K562 (cell line): Measurements from ENCODE around the gene WSCD2. TPM values are rescaled to one million over a fixed set of nuclear protein-coding genes. Genes with fewer than 3 reads are reported as not detected.

ENCODE experiments used
- ARID1B ChIP-seq: fragments of 450-650 bp; IDR thresholded peaks from 2 replicates; pipeline ENCODE4 v1.6.1; 2016; ENCODE audit warnings: antibody characterized with exemption, mild to moderate bottlenecking, inconsistent platforms
- ASH1L ChIP-seq: fragments of 450-650 bp; IDR thresholded peaks from 2 replicates; pipeline ENCODE4 v1.6.1; 2018; ENCODE audit warnings: borderline replicate concordance, mild to moderate bottlenecking, low read depth; ENCODE audit not compliant: partially characterized antibody
- CBX2 ChIP-seq: fragments of 200-600 bp; sonication (generic); IDR thresholded peaks from one replicate; pipeline ENCODE4 v1.6.1; 2012; ENCODE audit warnings: mild to moderate bottlenecking, low read length, inconsistent platforms; ENCODE audit not compliant: insufficient read depth, poor library complexity, severe bottlenecking
- GTF2A2 ChIP-seq: IDR thresholded peaks from 2 replicates; pipeline ENCODE4 v1.6.1; 2016; ENCODE audit warnings: mild to moderate bottlenecking, missing genetic modification characterization, missing compliant biosample characterization
- HMGN3 ChIP-seq: IDR thresholded peaks from 2 replicates; pipeline ENCODE4 v1.6.1; 2011; ENCODE audit warnings: borderline replicate concordance, low read depth, mild to moderate bottlenecking, mixed read lengths, low read length; ENCODE audit not compliant: insufficient read length; ENCODE audit errors: extremely low read depth
- NR2C1 ChIP-seq, 2 experiments: fragments of 450-650 bp; IDR thresholded peaks; 2 replicates each; pipeline ENCODE4 v1.6.1; 2017; ENCODE audit warnings: mild to moderate bottlenecking in 2 of 2, antibody characterized with exemption in 1 of 2, inconsistent platforms in 1 of 2, missing compliant biosample characterization in 1 of 2, missing genetic modification characterization in 1 of 2
- NR2C2 ChIP-seq, 2 experiments: fragments of 200-800 bp in 1 of 2; sonication (Bioruptor generic) in 1 of 2; sonication (generic) in 1 of 2; formaldehyde crosslinking in 1 of 2; IDR thresholded peaks; 2 replicates each; pipeline versions ENCODE4 v1.6.1 to v1.8.0; 2016 to 2022; ENCODE audit warnings: mild to moderate bottlenecking in 1 of 2, missing compliant biosample characterization in 1 of 2, missing genetic modification characterization in 1 of 2, missing genetic modification reagents in 1 of 2
- POLR2G ChIP-seq: fragments of 200-400 bp; formaldehyde crosslinking; IDR thresholded peaks from 2 replicates; pipeline ENCODE4 v1.6.1; 2017; ENCODE audit warnings: low read depth, mild to moderate bottlenecking, antibody characterized with exemption, low read length, moderate library complexity
- TCF3 ChIP-seq: sonication (generic); formaldehyde crosslinking; IDR thresholded peaks from 2 replicates; pipeline ENCODE4 v1.4.0; 2020; ENCODE audit warnings: mild to moderate bottlenecking, missing genetic modification reagents
- ZNF830 ChIP-seq: fragments of 250-450 bp; sonication (Bioruptor Pico); IDR thresholded peaks from 2 replicates; pipeline ENCODE4 v1.5.0; 2021; ENCODE audit warnings: mild to moderate bottlenecking
- polyA plus RNA-seq, 8 experiments: library from polyadenylated mRNA; depleted of rRNA in 4 of 8; stranded (reverse) in 5 of 8; unstranded in 3 of 8; fragments of >200 nt; fragmentation: Nextera tagmentation in 2 of 8; fragmentation: Illumina TruSeq in 1 of 8; extraction: Ambion mirVana in 2 of 8; extraction: Trizol in 1 of 8; gene quantifications; 2 replicates each; pipeline versions ENCODE4 v1.2.1 to v1.2.3, GENCODE V29; 2011 to 2014; ENCODE audit warnings: inconsistent platforms in 1 of 8, missing spikeins in 1 of 8
- total RNA-seq, 7 experiments: library from RNA; depleted of rRNA in 6 of 7; stranded (reverse); fragments of >200 nt in 6 of 7; fragmentation: Illumina TruSeq in 2 of 7; extraction: Trizol in 2 of 7; gene quantifications; 2 replicates each; pipeline versions ENCODE4 v1.2.1 to v1.2.3, GENCODE V29; 2011 to 2021; ENCODE audit warnings: low replicate concordance in 1 of 7
- TF ChIP-seq, protein P1 (sequence below), 2 experiments: fragments of 250-450 bp in 1 of 2; fragments of 450-650 bp in 1 of 2; sonication (Bioruptor Pico) in 1 of 2; IDR thresholded peaks; 2 replicates each; pipeline versions ENCODE4 v1.6.1 to v1.8.0; 2016 to 2021; ENCODE audit warnings: mild to moderate bottlenecking in 2 of 2, moderate library complexity in 2 of 2, missing compliant biosample characterization in 1 of 2, missing genetic modification characterization in 1 of 2
- TF ChIP-seq, protein P2 (sequence below): fragments of 450-650 bp; IDR thresholded peaks from 2 replicates; pipeline ENCODE4 v1.6.1; 2016
- TF ChIP-seq, protein P3 (sequence below), 2 experiments: fragments of 450-650 bp in 1 of 2; sonication (generic) in 1 of 2; formaldehyde crosslinking; conservative IDR thresholded peaks; 2 replicates each; pipeline versions ENCODE4 v1.4.0 to v1.8.1; 2020 to 2022; ENCODE audit warnings: mild to moderate bottlenecking in 1 of 2, missing genetic modification reagents in 1 of 2
- TF ChIP-seq, protein P4 (sequence below): fragments of 450-650 bp; IDR thresholded peaks from 2 replicates; pipeline ENCODE4 v1.6.1; 2016; ENCODE audit warnings: antibody characterized with exemption
- TF ChIP-seq, protein P5 (sequence below): fragments of 250-450 bp; sonication (Bioruptor Pico); IDR thresholded peaks from 2 replicates; pipeline ENCODE4 v1.5.0; 2022; ENCODE audit warnings: mild to moderate bottlenecking

WSCD2 gene
- total and polyA plus RNA-seq, 9 of the 15 experiments (the other 6 are each of a cell fraction or from before 2014, with no cell fraction given): 0.72 to 14.1 (median 4.0) TPM

DNA sequence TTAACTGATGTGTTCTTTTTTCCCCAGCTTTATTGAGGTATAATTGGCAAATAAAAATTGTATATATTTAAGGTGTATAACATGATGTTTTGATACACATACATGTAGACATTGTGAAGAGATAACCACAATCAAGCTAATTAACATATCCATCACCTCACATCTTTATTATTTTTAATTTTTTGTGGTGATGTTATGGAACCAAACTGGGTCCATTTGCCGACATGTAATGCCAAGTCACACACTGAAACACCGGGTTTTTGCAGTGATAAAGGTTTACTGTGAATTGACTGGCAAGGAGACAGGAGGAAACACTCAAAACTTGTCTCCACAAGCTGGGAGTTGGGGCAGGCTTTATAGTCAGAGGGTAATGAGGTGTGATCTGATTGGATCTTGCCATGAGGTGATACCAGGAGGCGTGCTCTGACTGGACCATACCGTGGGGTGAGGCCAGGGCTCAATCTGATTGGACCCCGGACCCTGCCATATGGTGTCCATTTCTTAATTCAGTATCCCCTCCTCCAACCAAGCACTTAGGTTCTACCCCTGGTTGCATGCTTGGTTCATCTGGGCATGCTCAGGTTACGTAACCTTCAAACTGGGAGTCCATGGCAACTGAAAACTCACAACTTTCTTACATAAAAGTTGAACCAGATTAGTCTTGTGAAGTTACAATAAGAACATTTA is 11.8 kb upstream of the WSCD2 start (continued):
- TF ChIP-seq HMGN3: no peak
- no peak for TF ChIP-seq TCF3 (CRISPR knock-in tag)
- no peak for TF ChIP-seq ZNF830 (CRISPR knock-in tag)
- TF ChIP-seq, protein P1, sequence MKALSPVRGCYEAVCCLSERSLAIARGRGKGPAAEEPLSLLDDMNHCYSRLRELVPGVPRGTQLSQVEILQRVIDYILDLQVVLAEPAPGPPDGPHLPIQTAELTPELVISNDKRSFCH (CRISPR knock-in tag; IDR thresholded peaks at IDR 0.05): peak; percentile 43; the same call in 1 of the 2 replicates
- TF ChIP-seq, protein P1 (tag; IDR thresholded peaks at IDR 0.05): no peak
- no peak for TF ChIP-seq POLR2G
- TF ChIP-seq ARID1B: 0 out of 2 replicates have a peak, but pooled peaks have one; percentile 6
- TF ChIP-seq, protein P2, sequence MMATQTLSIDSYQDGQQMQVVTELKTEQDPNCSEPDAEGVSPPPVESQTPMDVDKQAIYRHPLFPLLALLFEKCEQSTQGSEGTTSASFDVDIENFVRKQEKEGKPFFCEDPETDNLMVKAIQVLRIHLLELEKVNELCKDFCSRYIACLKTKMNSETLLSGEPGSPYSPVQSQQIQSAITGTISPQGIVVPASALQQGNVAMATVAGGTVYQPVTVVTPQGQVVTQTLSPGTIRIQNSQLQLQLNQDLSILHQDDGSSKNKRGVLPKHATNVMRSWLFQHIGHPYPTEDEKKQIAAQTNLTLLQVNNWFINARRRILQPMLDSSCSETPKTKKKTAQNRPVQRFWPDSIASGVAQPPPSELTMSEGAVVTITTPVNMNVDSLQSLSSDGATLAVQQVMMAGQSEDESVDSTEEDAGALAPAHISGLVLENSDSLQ: peak; percentile 59
- no peak for TF ChIP-seq CBX2
- TF ChIP-seq NR2C1 (IDR thresholded peaks at IDR 0.05): no peak
- peak; percentile 62; the same call in 1 of the 2 replicates for TF ChIP-seq NR2C1 (tag; IDR thresholded peaks at IDR 0.05)
- no peak for TF ChIP-seq NR2C2 (CRISPR knock-in tag; IDR thresholded peaks at IDR 0.05)
- TF ChIP-seq NR2C2 (tag; IDR thresholded peaks at IDR 0.05): peak; percentile 54; the same call in 1 of the 2 replicates
- TF ChIP-seq ASH1L: peak; percentile 81
- TF ChIP-seq GTF2A2 (tag): peak; percentile 87
- TF ChIP-seq, protein P3, sequence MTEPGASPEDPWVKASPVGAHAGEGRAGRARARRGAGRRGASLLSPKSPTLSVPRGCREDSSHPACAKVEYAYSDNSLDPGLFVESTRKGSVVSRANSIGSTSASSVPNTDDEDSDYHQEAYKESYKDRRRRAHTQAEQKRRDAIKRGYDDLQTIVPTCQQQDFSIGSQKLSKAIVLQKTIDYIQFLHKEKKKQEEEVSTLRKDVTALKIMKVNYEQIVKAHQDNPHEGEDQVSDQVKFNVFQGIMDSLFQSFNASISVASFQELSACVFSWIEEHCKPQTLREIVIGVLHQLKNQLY (CRISPR knock-in tag; conservative IDR thresholded peaks at IDR 0.05): no peak
- TF ChIP-seq, protein P4, sequence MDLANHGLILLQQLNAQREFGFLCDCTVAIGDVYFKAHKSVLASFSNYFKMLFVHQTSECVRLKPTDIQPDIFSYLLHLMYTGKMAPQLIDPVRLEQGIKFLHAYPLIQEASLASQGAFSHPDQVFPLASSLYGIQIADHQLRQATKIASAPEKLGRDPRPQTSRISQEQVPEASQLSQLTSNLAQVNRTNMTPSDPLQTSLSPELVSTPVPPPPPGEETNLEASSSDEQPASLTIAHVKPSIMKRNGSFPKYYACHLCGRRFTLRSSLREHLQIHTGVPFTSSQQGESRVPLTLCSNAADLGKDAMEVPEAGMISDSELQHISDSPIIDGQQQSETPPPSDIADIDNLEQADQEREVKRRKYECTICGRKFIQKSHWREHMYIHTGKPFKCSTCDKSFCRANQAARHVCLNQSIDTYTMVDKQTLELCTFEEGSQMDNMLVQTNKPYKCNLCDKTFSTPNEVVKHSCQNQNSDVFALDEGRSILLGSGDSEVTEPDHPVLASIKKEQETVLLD: no peak
- TF ChIP-seq, protein P5, sequence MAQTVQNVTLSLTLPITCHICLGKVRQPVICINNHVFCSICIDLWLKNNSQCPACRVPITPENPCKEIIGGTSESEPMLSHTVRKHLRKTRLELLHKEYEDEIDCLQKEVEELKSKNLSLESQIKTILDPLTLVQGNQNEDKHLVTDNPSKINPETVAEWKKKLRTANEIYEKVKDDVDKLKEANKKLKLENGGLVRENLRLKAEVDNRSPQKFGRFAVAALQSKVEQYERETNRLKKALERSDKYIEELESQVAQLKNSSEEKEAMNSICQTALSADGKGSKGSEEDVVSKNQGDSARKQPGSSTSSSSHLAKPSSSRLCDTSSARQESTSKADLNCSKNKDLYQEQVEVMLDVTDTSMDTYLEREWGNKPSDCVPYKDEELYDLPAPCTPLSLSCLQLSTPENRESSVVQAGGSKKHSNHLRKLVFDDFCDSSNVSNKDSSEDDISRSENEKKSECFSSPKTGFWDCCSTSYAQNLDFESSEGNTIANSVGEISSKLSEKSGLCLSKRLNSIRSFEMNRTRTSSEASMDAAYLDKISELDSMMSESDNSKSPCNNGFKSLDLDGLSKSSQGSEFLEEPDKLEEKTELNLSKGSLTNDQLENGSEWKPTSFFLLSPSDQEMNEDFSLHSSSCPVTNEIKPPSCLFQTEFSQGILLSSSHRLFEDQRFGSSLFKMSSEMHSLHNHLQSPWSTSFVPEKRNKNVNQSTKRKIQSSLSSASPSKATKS (CRISPR knock-in tag): peak; percentile 72
